Mucosa of descending colon (tissue), 3 donors: ENCODE results near the gene CD83. TPM values are rescaled to one million over a fixed set of nuclear protein-coding genes. Genes with fewer than 3 reads are reported as not detected.

Source experiments
- ATAC-seq: fragments of 200-7000 bp; cut with Tn5 transposase; one replicate; pipeline ENCODE4 v1.9.1; 2020; ENCODE audit warnings: mild to moderate bottlenecking, moderate library complexity
- DNase-seq, 3 donors: peaks; one replicate each; pipeline ENCODE4 v3.0.0-alpha.2; 2020
- H3K36me3 ChIP-seq: fragments of 200-600 bp; one replicate; pipeline ENCODE4 v1.8.0; 2021; ENCODE audit warnings: low read depth, mild to moderate bottlenecking
- H3K4me1 ChIP-seq: fragments of 200-600 bp; one replicate; pipeline ENCODE4 v1.8.0; 2021; ENCODE audit warnings: low read depth, mild to moderate bottlenecking
- H3K4me3 ChIP-seq: fragments of 200-600 bp; one replicate; pipeline ENCODE4 v1.8.0; 2021; ENCODE audit warnings: mild to moderate bottlenecking
- H3K9me3 ChIP-seq: fragments of 200-600 bp; one replicate; pipeline ENCODE4 v1.8.0; 2021; ENCODE audit warnings: mild to moderate bottlenecking
- CTCF ChIP-seq: fragments of 200-600 bp; IDR thresholded peaks from one replicate; pipeline ENCODE4 v1.8.0; 2022; ENCODE audit warnings: antibody characterized with exemption, mild to moderate bottlenecking
- intact Hi-C, 2 donors: fragments of 100-400 bp; cut with DNase I in 1 of 2; cut with micrococcal nuclease in 1 of 2; formaldehyde crosslinking; loops; one replicate each; pipeline versions ENCODE4 v1.11.0 to v1.11.1; 2022; cut with DNase I, micrococcal nuclease
- total RNA-seq, 3 donors: library from RNA; stranded (reverse); fragmentation: NEBNext Ultra II Directional in 2 of 3; extraction: Animal tissue kit (Norgen Biotek cat#: 25700) in 2 of 3; gene quantifications; one replicate each; pipeline versions ENCODE4 v1.2.1 to v1.2.4, GENCODE V29; 2021 to 2023
- donor health status: DM: no; HTN: no; CAD: no; lungs with moderate emphysema.
- donor health status: DM: no; HTN: no; CAD: no.
- donor health status: DM: no; HTN: yes; CAD: no.

Gene CD83
- total RNA-seq, 3 donors from 2014 or later, result 1.4 to 2.5 (median 2.2) TPM

- TF ChIP-seq CTCF, result no peak
- Histone ChIP-seq H3K9me3 (no peaks in the 10 kb centered on the region), H3K4me1 (no peaks in the 10 kb centered on the region), H3K36me3 (no peaks in the 10 kb centered on the region), H3K4me3 (no peak overlapping the region)
- intact Hi-C loops, result no loop called here
- ATAC-seq, result no peak
- DNase-seq, result no peak
Measured at GRCh38 chr6:14086701-14087100, 30.9 kb upstream of the CD83 start.

GRCh38 chr6:14088600-14089192, 28.9 kb upstream of the CD83 start:
- DNase-seq (no peak), ATAC-seq (peak; percentile 40)
- Histone ChIP-seq H3K9me3 (no peaks in the 10 kb centered on the region), H3K4me1 (no peaks in the 10 kb centered on the region), H3K36me3 (no peaks in the 10 kb centered on the region), H3K4me3 (no peak overlapping the region)
- no peak for TF ChIP-seq CTCF
- intact Hi-C loops, result no loop called here

- DNase-seq, result no peak
- H3K9me3 ChIP-seq, result no peaks in the 10 kb centered on the region
- no peak overlapping the region for H3K4me3 ChIP-seq
- TF ChIP-seq CTCF, result no peak
- H3K4me1 ChIP-seq, result no peaks in the 10 kb centered on the region
- intact Hi-C loops, result no loop called here
- H3K36me3 ChIP-seq, result no peaks in the 10 kb centered on the region
- ATAC-seq, result no peak
Measured at GRCh38 chr6:14089224-14089623, 28.3 kb upstream of the CD83 start.

GRCh38 chr6:14091339-14091978, 26.1 kb upstream of the CD83 start:
- Histone ChIP-seq H3K4me3 (no peak overlapping the region), H3K36me3 (no peaks in the 10 kb centered on the region), H3K4me1 (no peaks in the 10 kb centered on the region), H3K9me3 (no peaks in the 10 kb centered on the region)
- TF ChIP-seq CTCF, result no peak
- ATAC-seq, result peak; percentile 30
- peak in 1 of 3 donors; percentile 29 for DNase-seq
- intact Hi-C loops, result no loop called here

GRCh38 chr6:14092316-14092715, 25.3 kb upstream of the CD83 start:
- intact Hi-C loops, result no loop called here
- DNase-seq, result no peak

More at GRCh38 chr6:14092316-14092715, 25.3 kb upstream of the CD83 start:
- TF ChIP-seq CTCF, result no peak
- no peak for ATAC-seq
- Histone ChIP-seq H3K36me3 (no peaks in the 10 kb centered on the region), H3K4me3 (no peak overlapping the region), H3K9me3 (no peaks in the 10 kb centered on the region), H3K4me1 (no peaks in the 10 kb centered on the region)
